Neural cell (in vitro differentiated cells): Measurements from ENCODE around the gene SLC16A4. TPM values are rescaled to one million over a fixed set of nuclear protein-coding genes. Genes with fewer than 3 reads are reported as not detected.

Experiments used
- H2AFZ ChIP-seq: fragments of 200-600, 300-800 bp; sonication (generic), shearing (Covaris generic); 2 replicates; pipeline ENCODE4 v1.6.0; 2014; ENCODE audit warnings: low read depth, mild to moderate bottlenecking, antibody characterized with exemption, low read length, moderate library complexity
- H3F3A ChIP-seq: fragments of 200-600 bp; shearing (Covaris generic); 2 replicates; pipeline ENCODE4 v1.6.1; 2016; ENCODE audit warnings: mild to moderate bottlenecking, moderate library complexity, mixed read lengths, antibody characterized with exemption, low read length; ENCODE audit not compliant: insufficient read depth, poor library complexity, severe bottlenecking
- H3K27ac ChIP-seq: fragments of 200-600, 300-800 bp; sonication (generic), shearing (Covaris generic); 2 replicates; pipeline ENCODE4 v1.5.1; 2014; ENCODE audit warnings: mild to moderate bottlenecking, low read length, moderate library complexity
- H3K27me3 ChIP-seq: fragments of 300-800, 200-600 bp; sonication (generic), shearing (Covaris generic); 2 replicates; pipeline ENCODE4 v1.6.0; 2014; ENCODE audit warnings: mild to moderate bottlenecking, low read depth, low read length, moderate library complexity; ENCODE audit not compliant: insufficient read depth
- H3K36me3 ChIP-seq: fragments of 300-800, 200-600 bp; sonication (generic), shearing (Covaris generic); 2 replicates; pipeline ENCODE4 v1.5.1; 2014; ENCODE audit warnings: mild to moderate bottlenecking, antibody characterized with exemption, low read length, moderate library complexity; ENCODE audit not compliant: insufficient read depth
- H3K4me2 ChIP-seq: fragments of 300-800, 200-600 bp; sonication (generic), shearing (Covaris generic); 2 replicates; pipeline ENCODE4 v1.6.0; 2014; ENCODE audit warnings: mild to moderate bottlenecking, low read length
- H3K4me3 ChIP-seq: fragments of 300-800, 200-600 bp; sonication (generic), shearing (Covaris generic); 2 replicates; pipeline ENCODE4 v1.5.1; 2014; ENCODE audit warnings: mild to moderate bottlenecking, low read length, moderate library complexity
- H3K79me2 ChIP-seq: fragments of 200-600 bp; shearing (Covaris generic); replicated peaks from 2 replicates; pipeline ENCODE4 v1.6.0; 2014; ENCODE audit warnings: mild to moderate bottlenecking, low read length, moderate library complexity; ENCODE audit not compliant: insufficient read depth
- H3K9ac ChIP-seq: fragments of 300-800, 200-600 bp; sonication (generic), shearing (Covaris generic); 2 replicates; pipeline ENCODE4 v1.6.1; 2016; ENCODE audit warnings: mild to moderate bottlenecking, low read length, mixed read lengths
- H3K9me2 ChIP-seq: fragments of 200-600 bp; shearing (Covaris generic); 2 replicates; pipeline ENCODE4 v1.6.1; 2016; ENCODE audit warnings: mild to moderate bottlenecking, low read length, mixed read lengths; ENCODE audit not compliant: insufficient read depth
- H3K9me3 ChIP-seq: fragments of 200-600, 300-800 bp; sonication (generic), shearing (Covaris generic); 2 replicates; pipeline ENCODE4 v1.6.1; 2016; ENCODE audit warnings: mild to moderate bottlenecking, mixed run types, low read length, moderate library complexity, mixed read lengths
- H4K20me1 ChIP-seq: fragments of 200-600 bp; shearing (Covaris generic); 2 replicates; pipeline ENCODE4 v1.6.1; 2016; ENCODE audit warnings: mild to moderate bottlenecking, mixed run types; ENCODE audit not compliant: insufficient read depth
- EP300 ChIP-seq: fragments of 450-650 bp; conservative IDR thresholded peaks from 2 replicates; pipeline ENCODE4 v1.6.1; 2014; ENCODE audit warnings: antibody characterized with exemption, mild to moderate bottlenecking, moderate library complexity; ENCODE audit not compliant: poor library complexity, severe bottlenecking
- EZH2 ChIP-seq: fragments of 200-600, 300-800 bp; shearing (Covaris generic), sonication (generic); IDR thresholded peaks from 2 replicates; pipeline ENCODE4 v1.6.1; 2014; ENCODE audit warnings: antibody characterized with exemption, low read length, borderline replicate concordance, mild to moderate bottlenecking; ENCODE audit not compliant: insufficient read depth, poor library complexity, severe bottlenecking
- MXI1 ChIP-seq: fragments of 450-650 bp; conservative IDR thresholded peaks from 2 replicates; pipeline ENCODE4 v1.6.1; 2014; ENCODE audit warnings: antibody characterized with exemption, mild to moderate bottlenecking; ENCODE audit not compliant: poor library complexity, severe bottlenecking
- POLR2AphosphoS5 ChIP-seq: IDR thresholded peaks from 2 replicates; pipeline ENCODE4 v1.6.1; 2012
- RAD21 ChIP-seq: fragments of 450-650 bp; conservative IDR thresholded peaks from 2 replicates; pipeline ENCODE4 v1.6.1; 2014; ENCODE audit warnings: antibody characterized with exemption, mild to moderate bottlenecking, moderate library complexity
- SMC3 ChIP-seq: fragments of 450-650 bp; conservative IDR thresholded peaks from 2 replicates; pipeline ENCODE4 v1.6.1; 2014; ENCODE audit warnings: antibody characterized with exemption, mild to moderate bottlenecking, moderate library complexity; ENCODE audit not compliant: poor library complexity
- TAF1 ChIP-seq: IDR thresholded peaks from 2 replicates; pipeline ENCODE4 v1.6.1; 2012; ENCODE audit warnings: low read depth
- polyA plus RNA-seq: library from polyadenylated mRNA; depleted of rRNA; stranded (reverse); fragments of >200 nt; gene quantifications from 2 replicates; pipeline ENCODE4 v1.2.3, GENCODE V29; 2014
- TF ChIP-seq, protein P1 (sequence below): IDR thresholded peaks from 2 replicates; pipeline ENCODE4 v1.6.1; 2012; ENCODE audit warnings: borderline replicate concordance
- TF ChIP-seq, protein P2 (sequence below): fragments of 450-650 bp; IDR thresholded peaks from 2 replicates; pipeline ENCODE4 v1.5.1; 2014; ENCODE audit warnings: antibody characterized with exemption, mild to moderate bottlenecking, moderate library complexity; ENCODE audit not compliant: poor library complexity, severe bottlenecking

The SLC16A4 gene
- polyA plus RNA-seq, 1 donor from 2014 or later = 1.2 TPM

DNA sequence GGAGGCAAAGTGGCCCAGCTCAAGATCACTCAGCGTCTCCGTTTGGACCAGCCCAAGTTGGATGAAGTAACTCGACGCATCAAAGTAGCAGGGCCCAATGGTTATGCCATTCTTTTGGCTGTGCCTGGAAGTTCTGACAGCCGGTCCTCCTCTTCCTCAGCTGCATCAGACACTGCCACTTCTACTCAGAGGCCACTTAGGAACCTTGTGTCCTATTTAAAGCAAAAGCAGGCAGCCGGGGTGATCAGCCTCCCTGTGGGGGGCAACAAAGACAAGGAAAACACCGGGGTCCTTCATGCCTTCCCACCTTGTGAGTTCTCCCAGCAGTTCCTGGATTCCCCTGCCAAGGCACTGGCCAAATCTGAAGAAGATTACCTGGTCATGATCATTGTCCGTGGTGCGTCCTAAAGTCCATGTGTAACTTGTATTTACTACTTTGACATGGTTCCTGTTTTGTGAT lies 48.9 kb downstream of the SLC16A4 start:
- Histone ChIP-seq H3K4me3 (peak overlapping the region; percentile 79), H3K9me2 (no peaks in the 10 kb centered on the region), H3K27me3 (no peaks in the 10 kb centered on the region), H4K20me1 (peaks cover 4% of the 10 kb centered on the region), H3K79me2 (peaks cover 55% of the 10 kb centered on the region), H3K4me2 (peak overlapping the region; percentile 33), H3K9ac (no peak overlapping the region), H3F3A (no peaks in the 10 kb centered on the region), H2AFZ (no peak overlapping the region), H3K36me3 (peaks cover 3% of the 10 kb centered on the region), H3K27ac (no peak overlapping the region), H3K9me3 (no peaks in the 10 kb centered on the region)
- no peak for TF ChIP-seq RAD21
- TF ChIP-seq MXI1 = no peak
- TF ChIP-seq TAF1 = no peak
- no peak for TF ChIP-seq EZH2
- TF ChIP-seq EP300 = no peak
- TF ChIP-seq POLR2AphosphoS5 = no peak
- TF ChIP-seq, protein P1, sequence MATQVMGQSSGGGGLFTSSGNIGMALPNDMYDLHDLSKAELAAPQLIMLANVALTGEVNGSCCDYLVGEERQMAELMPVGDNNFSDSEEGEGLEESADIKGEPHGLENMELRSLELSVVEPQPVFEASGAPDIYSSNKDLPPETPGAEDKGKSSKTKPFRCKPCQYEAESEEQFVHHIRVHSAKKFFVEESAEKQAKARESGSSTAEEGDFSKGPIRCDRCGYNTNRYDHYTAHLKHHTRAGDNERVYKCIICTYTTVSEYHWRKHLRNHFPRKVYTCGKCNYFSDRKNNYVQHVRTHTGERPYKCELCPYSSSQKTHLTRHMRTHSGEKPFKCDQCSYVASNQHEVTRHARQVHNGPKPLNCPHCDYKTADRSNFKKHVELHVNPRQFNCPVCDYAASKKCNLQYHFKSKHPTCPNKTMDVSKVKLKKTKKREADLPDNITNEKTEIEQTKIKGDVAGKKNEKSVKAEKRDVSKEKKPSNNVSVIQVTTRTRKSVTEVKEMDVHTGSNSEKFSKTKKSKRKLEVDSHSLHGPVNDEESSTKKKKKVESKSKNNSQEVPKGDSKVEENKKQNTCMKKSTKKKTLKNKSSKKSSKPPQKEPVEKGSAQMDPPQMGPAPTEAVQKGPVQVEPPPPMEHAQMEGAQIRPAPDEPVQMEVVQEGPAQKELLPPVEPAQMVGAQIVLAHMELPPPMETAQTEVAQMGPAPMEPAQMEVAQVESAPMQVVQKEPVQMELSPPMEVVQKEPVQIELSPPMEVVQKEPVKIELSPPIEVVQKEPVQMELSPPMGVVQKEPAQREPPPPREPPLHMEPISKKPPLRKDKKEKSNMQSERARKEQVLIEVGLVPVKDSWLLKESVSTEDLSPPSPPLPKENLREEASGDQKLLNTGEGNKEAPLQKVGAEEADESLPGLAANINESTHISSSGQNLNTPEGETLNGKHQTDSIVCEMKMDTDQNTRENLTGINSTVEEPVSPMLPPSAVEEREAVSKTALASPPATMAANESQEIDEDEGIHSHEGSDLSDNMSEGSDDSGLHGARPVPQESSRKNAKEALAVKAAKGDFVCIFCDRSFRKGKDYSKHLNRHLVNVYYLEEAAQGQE = no peak
- TF ChIP-seq, protein P2, sequence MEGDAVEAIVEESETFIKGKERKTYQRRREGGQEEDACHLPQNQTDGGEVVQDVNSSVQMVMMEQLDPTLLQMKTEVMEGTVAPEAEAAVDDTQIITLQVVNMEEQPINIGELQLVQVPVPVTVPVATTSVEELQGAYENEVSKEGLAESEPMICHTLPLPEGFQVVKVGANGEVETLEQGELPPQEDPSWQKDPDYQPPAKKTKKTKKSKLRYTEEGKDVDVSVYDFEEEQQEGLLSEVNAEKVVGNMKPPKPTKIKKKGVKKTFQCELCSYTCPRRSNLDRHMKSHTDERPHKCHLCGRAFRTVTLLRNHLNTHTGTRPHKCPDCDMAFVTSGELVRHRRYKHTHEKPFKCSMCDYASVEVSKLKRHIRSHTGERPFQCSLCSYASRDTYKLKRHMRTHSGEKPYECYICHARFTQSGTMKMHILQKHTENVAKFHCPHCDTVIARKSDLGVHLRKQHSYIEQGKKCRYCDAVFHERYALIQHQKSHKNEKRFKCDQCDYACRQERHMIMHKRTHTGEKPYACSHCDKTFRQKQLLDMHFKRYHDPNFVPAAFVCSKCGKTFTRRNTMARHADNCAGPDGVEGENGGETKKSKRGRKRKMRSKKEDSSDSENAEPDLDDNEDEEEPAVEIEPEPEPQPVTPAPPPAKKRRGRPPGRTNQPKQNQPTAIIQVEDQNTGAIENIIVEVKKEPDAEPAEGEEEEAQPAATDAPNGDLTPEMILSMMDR = no peak
- no peak for TF ChIP-seq SMC3

DNA sequence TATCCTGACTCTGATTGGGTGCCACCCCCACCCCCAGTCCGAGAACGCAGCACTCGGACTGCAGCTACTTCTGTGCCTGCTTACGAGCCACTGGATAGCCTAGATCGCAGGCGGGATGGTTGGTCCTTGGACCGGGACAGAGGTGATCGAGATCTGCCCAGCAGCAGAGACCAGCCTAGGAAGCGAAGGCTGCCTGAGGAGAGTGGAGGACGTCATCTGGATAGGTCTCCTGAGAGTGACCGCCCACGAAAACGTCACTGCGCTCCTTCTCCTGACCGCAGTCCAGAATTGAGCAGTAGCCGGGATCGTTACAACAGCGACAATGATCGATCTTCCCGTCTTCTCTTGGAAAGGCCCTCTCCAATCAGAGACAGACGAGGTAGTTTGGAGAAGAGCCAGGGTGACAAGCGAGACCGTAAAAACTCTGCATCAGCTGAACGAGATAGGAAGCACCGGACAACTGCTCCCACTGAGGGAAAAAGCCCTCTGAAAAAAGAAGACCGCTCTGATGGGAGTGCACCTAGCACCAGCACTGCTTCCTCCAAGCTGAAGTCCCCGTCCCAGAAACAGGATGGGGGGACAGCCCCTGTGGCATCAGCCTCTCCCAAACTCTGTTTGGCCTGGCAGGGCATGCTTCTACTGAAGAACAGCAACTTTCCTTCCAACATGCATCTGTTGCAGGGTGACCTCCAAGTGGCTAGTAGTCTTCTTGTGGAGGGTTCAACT lies 49.5 kb downstream of the SLC16A4 start:
- Histone ChIP-seq H4K20me1 (peaks cover 4% of the 10 kb centered on the region), H3K9me2 (no peaks in the 10 kb centered on the region), H3K4me3 (peak overlapping the region; percentile 79), H3K4me2 (no peak overlapping the region), H3K79me2 (peaks cover 55% of the 10 kb centered on the region), H3K27ac (no peak overlapping the region), H2AFZ (no peak overlapping the region), H3K9me3 (no peaks in the 10 kb centered on the region), H3K9ac (no peak overlapping the region), H3K36me3 (peaks cover 3% of the 10 kb centered on the region), H3K27me3 (no peaks in the 10 kb centered on the region), H3F3A (no peaks in the 10 kb centered on the region)
- TF ChIP-seq EZH2 = no peak
- TF ChIP-seq, protein P1 = no peak
